Testis (tissue), 3 donors: ENCODE data around the gene ZNF780B. TPM values are rescaled to one million over a fixed set of nuclear protein-coding genes. Genes with fewer than 3 reads are reported as not detected.

Source experiments
- DNase-seq: peaks from one replicate; pipeline ENCODE4 v3.0.0-alpha.2; 2019
- H3K27ac ChIP-seq, 2 donors: fragments of 200-600 bp; sonication (generic); one replicate each; pipeline ENCODE4 v1.5.1; 2019
- H3K27me3 ChIP-seq: fragments of 200-600 bp; sonication (generic); one replicate; pipeline ENCODE4 v1.5.1; 2019
- H3K36me3 ChIP-seq: fragments of 200-600 bp; sonication (generic); one replicate; pipeline ENCODE4 v1.5.1; 2017; ENCODE audit warnings: low read depth; ENCODE audit errors: missing control alignments
- H3K4me1 ChIP-seq: fragments of 200-600 bp; sonication (generic); one replicate; pipeline ENCODE4 v1.5.1; 2019
- H3K4me3 ChIP-seq, 2 donors: fragments of 200-600 bp; sonication (generic); one replicate each; pipeline ENCODE4 v1.5.1; 2017 to 2019
- H3K9me3 ChIP-seq: fragments of 200-600 bp; sonication (generic); one replicate; pipeline ENCODE4 v1.5.1; 2017
- POLR2A ChIP-seq: fragments of 450-650 bp; IDR thresholded peaks from one replicate; pipeline ENCODE4 v1.6.1; 2017; ENCODE audit warnings: antibody characterized with exemption, mild to moderate bottlenecking, moderate library complexity
- WGBS, 2 donors: methylation state at CpG; one replicate each; pipeline ENCODE4 v1.1.5; 2018; 5-methylcytosine and 5-hydroxymethylcytosine counted together
- intact Hi-C: fragments of 100-400 bp; cut with DNase I; formaldehyde crosslinking; loops from one replicate; pipeline ENCODE4 v1.15.1; 2023; ENCODE audit warnings: low total_unique reads
- polyA plus RNA-seq: library from polyadenylated mRNA; stranded (reverse); fragments of 350-450 nt; fragmentation: Illumina TruSeq; extraction: RNeasy Lipid Tissue Mini Kit (QIAGEN cat#74804); gene quantifications from one replicate; pipeline ENCODE4 v1.2.3, GENCODE V29; 2014; ENCODE audit warnings: low read depth, low replicate concordance; ENCODE audit not compliant: insufficient read depth
- total RNA-seq, 2 donors: library from RNA; depleted of rRNA; stranded (reverse); fragments of >200 nt; gene quantifications; one replicate each; pipeline ENCODE4 v1.2.3, GENCODE V29; 2016
- TF ChIP-seq, protein P1 (sequence below), 3 experiments: fragments of 450-650 bp in 2 of 3; fragments of 200-600 bp in 1 of 3; sonication (generic) in 1 of 3; IDR thresholded peaks; one replicate each; pipeline ENCODE4 v1.5.1; 2016 to 2019; ENCODE audit warnings: antibody characterized with exemption in 3 of 3, mild to moderate bottlenecking in 2 of 3, moderate library complexity in 1 of 3

Gene ZNF780B
- total and polyA plus RNA-seq, 3 donors from 2014 or later = 5.0 to 18.6 (median 13.5) TPM

DNA sequence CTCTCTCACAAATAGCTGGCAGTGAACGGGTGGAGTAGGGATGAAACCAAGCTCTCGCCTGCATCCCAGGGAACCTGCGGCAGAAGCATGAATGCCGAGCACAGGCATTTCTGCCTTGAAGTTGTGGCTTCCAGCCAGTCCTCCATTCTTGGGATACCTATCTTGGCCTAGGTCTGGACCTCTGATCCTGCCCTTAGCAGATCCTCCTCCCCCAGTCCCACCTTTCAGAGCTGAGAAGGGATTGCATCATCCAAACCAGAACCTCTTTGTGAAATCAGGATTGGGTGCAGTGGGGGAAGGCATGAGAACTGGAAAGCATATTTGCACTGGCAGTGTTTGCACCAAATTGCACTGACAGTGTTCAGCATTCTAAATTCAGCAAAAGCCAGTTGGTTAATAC, 28.9 kb upstream of the ZNF780B start:
- Histone ChIP-seq H3K36me3 (no peaks in the 10 kb centered on the region), H3K4me1 (peaks cover 5% of the 10 kb centered on the region), H3K27ac (no peak overlapping the region), H3K27me3 (no peaks in the 10 kb centered on the region), H3K4me3 (no peak overlapping the region), H3K9me3 (no peaks in the 10 kb centered on the region)
- no peak for TF ChIP-seq POLR2A
- TF ChIP-seq, protein P1, sequence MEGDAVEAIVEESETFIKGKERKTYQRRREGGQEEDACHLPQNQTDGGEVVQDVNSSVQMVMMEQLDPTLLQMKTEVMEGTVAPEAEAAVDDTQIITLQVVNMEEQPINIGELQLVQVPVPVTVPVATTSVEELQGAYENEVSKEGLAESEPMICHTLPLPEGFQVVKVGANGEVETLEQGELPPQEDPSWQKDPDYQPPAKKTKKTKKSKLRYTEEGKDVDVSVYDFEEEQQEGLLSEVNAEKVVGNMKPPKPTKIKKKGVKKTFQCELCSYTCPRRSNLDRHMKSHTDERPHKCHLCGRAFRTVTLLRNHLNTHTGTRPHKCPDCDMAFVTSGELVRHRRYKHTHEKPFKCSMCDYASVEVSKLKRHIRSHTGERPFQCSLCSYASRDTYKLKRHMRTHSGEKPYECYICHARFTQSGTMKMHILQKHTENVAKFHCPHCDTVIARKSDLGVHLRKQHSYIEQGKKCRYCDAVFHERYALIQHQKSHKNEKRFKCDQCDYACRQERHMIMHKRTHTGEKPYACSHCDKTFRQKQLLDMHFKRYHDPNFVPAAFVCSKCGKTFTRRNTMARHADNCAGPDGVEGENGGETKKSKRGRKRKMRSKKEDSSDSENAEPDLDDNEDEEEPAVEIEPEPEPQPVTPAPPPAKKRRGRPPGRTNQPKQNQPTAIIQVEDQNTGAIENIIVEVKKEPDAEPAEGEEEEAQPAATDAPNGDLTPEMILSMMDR (IDR thresholded peaks at IDR 0.05) = no peak
- intact Hi-C loops = no loop called here
- WGBS, 2 donors = 73 to 80% methylated on average over 4 of the region's 4 CpGs
- DNase-seq = no peak

DNA sequence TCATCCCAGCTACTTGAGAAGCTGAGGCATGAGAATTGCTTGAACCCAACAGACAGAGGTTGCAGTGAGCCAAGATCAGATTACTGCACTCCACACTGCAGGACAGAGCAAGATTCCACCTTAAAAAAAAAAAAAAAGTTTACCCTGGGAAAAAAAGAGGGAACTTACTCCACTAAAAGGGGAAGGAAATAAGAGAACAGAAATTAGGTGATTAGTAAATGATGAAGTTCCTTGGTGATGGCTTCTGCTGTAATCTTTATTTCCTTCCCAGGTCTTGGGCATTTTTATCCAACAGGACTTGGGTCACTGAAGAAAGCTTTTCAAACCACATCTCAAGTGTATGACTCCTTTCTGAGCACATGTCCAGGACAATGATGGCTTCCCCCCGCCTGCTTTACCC, 25.4 kb upstream of the ZNF780B start:
- no peak overlapping the region for H3K4me3 ChIP-seq
- no peak for DNase-seq
- 88 to 95% methylated on average over 1 of the region's 1 CpG for WGBS, 2 donors
- no peaks in the 10 kb centered on the region for H3K4me1 ChIP-seq
- H3K27ac ChIP-seq = no peak overlapping the region
- no peak for TF ChIP-seq POLR2A
- TF ChIP-seq, protein P1 (IDR thresholded peaks at IDR 0.05) = no peak
- H3K27me3 ChIP-seq = no peaks in the 10 kb centered on the region
- intact Hi-C loops = no loop called here
- no peaks in the 10 kb centered on the region for H3K36me3 ChIP-seq
- H3K9me3 ChIP-seq = no peaks in the 10 kb centered on the region

DNA sequence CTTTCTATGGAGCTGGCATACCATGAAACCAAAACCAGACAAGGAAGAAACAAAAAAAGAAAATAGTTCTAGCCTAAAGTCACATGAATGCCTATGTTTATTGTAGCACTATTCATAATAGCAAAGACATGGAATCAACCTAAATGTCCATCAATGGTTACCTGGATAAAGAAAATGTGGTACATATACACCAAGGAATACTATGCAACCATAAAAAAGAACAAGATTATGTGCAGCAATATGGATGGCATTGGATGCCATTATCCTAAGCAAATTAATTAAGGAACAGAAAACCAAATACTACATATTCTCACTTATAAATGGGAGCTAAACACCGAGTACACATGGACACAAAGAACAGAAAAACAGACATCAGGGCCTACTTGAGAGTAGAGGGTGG, 24.3 kb upstream of the ZNF780B start:
- H3K36me3 ChIP-seq = no peaks in the 10 kb centered on the region
- intact Hi-C loops = no loop called here
- 96 to 97% methylated on average over 1 of the region's 1 CpG for WGBS, 2 donors

DNA sequence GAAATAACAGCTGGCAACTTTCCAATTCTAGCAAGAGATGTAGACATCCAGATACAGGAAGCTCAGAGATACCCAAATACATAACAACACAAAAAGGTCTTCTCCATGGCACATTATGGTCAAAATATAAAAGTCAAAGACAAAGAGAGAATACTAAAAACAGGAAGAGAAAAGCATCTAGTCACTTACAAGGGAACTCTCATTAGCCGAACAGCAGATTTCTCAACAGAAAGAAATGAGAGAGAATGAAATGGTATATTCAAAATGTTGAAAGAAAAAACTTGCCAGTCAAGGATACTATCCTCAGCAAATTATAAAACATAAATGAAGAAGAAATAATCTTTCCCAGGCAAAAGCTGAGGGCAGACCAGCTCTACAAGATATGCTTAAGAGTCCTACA, 22.3 kb upstream of the ZNF780B start:
- no peaks in the 10 kb centered on the region for H3K27me3 ChIP-seq
- H3K4me3 ChIP-seq = no peak overlapping the region
- 100% methylated on average over 1 of the region's 1 CpG for WGBS, 2 donors
- no peak for TF ChIP-seq POLR2A
- TF ChIP-seq, protein P1 (IDR thresholded peaks at IDR 0.05) = no peak
- no peaks in the 10 kb centered on the region for H3K36me3 ChIP-seq
- no peak overlapping the region for H3K27ac ChIP-seq
- intact Hi-C loops = no loop called here
- no peak for DNase-seq
- no peaks in the 10 kb centered on the region for H3K4me1 ChIP-seq
- H3K9me3 ChIP-seq = no peaks in the 10 kb centered on the region

More for the DNA sequence above, 24.3 kb upstream of the ZNF780B start:
- no peak for DNase-seq
- H3K9me3 ChIP-seq = no peaks in the 10 kb centered on the region
- H3K4me3 ChIP-seq = no peak overlapping the region
- no peaks in the 10 kb centered on the region for H3K4me1 ChIP-seq
- no peak for TF ChIP-seq POLR2A
- TF ChIP-seq, protein P1 (IDR thresholded peaks at IDR 0.05) = no peak
- H3K27me3 ChIP-seq = no peaks in the 10 kb centered on the region
- H3K27ac ChIP-seq = no peak overlapping the region

DNA sequence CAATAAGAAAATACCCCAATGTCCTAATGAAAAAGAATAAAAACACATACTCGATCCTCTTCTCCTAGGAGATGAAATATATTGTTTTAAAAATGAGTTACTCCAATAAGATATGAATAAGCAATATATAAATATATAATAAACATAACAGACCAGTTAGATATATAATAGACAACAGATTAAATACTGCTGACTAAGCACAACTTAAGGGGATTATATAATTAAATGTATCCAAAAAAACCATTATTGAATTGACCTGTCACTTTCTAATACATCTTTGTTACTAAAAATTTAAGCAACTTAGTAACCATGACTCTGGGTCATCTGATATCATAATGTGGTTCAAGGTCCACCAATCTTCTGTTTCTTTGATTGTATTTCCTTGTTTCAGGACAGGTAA, 14.0 kb upstream of the ZNF780B start:
- H3K4me3 ChIP-seq = no peak overlapping the region
- DNase-seq = no peak
- intact Hi-C loops = no loop called here
- no peaks in the 10 kb centered on the region for H3K27me3 ChIP-seq
- no peak overlapping the region for H3K27ac ChIP-seq
- no peak for TF ChIP-seq POLR2A
- TF ChIP-seq, protein P1 (IDR thresholded peaks at IDR 0.05) = no peak
- H3K9me3 ChIP-seq = no peaks in the 10 kb centered on the region
- no peaks in the 10 kb centered on the region for H3K36me3 ChIP-seq
- WGBS, 2 donors = 90 to 100% methylated on average over 1 of the region's 1 CpG
- no peaks in the 10 kb centered on the region for H3K4me1 ChIP-seq
